Breast epithelium (tissue), 4 donors: ENCODE measurements around the gene SCN11A. TPM values are rescaled to one million over a fixed set of nuclear protein-coding genes. Genes with fewer than 3 reads are reported as not detected.
"Not testable (repeated sequence)": the region's sequence is repeated elsewhere in the genome, so short reads cannot be mapped to it uniquely, and the experiment has no call there.

Experiments
- DNase-seq, 2 donors: peaks; one replicate each; pipeline ENCODE4 v3.0.0-alpha.2; 2019; ENCODE audit warnings: low spot score in 2 of 2
- H3K27ac ChIP-seq, 2 donors: fragments of 200-600 bp; sonication (generic) in 1 of 2; one replicate each; pipeline ENCODE4 v1.5.1; 2016 to 2019; ENCODE audit warnings: mild to moderate bottlenecking in 1 of 2
- H3K27me3 ChIP-seq, 2 donors: fragments of 200-600 bp; sonication (generic) in 1 of 2; one replicate each; pipeline versions ENCODE4 v1.5.1 to v1.6.0; 2017 to 2019; ENCODE audit warnings: control low read depth in 1 of 2, mild to moderate bottlenecking in 1 of 2
- H3K36me3 ChIP-seq: fragments of 200-600 bp; one replicate; pipeline ENCODE4 v1.5.1; 2019
- H3K4me1 ChIP-seq, 2 donors: fragments of 200-600 bp; sonication (generic); one replicate each; pipeline ENCODE4 v1.5.1; 2016 to 2019; ENCODE audit warnings: control low read depth in 1 of 2
- H3K4me3 ChIP-seq, 3 donors: fragments of 200-600 bp; sonication (generic); 1 replicate in 2 of 3; 2 replicates in 1 of 3; pipeline ENCODE4 v1.5.1; 2016 to 2019; ENCODE audit warnings: mild to moderate bottlenecking in 3 of 3, moderate library complexity in 2 of 3
- H3K9me3 ChIP-seq, 2 donors: fragments of 200-600 bp; sonication (generic) in 1 of 2; one replicate each; pipeline ENCODE4 v1.5.1; 2016 to 2019; ENCODE audit warnings: control low read depth in 1 of 2
- POLR2A ChIP-seq: fragments of 450-650 bp; IDR thresholded peaks from one replicate; pipeline ENCODE4 v1.6.1; 2016; ENCODE audit warnings: antibody characterized with exemption, mild to moderate bottlenecking, moderate library complexity
- POLR2AphosphoS5 ChIP-seq, 3 donors: sonication (generic); formaldehyde crosslinking; IDR thresholded peaks; one replicate each; pipeline ENCODE4 v1.6.1; 2017; ENCODE audit warnings: antibody characterized with exemption in 3 of 3
- intact Hi-C: fragments of 100-400 bp; cut with DNase I; formaldehyde crosslinking; loops from one replicate; pipeline ENCODE4 v1.15.1; 2023; ENCODE audit warnings: low total_unique reads
- total RNA-seq, 3 donors: library from RNA; depleted of rRNA; stranded (reverse); fragments of >200 nt; gene quantifications; one replicate each; pipeline ENCODE4 v1.1.0, GENCODE V29; 2016
- TF ChIP-seq, protein P1 (sequence below), 3 donors: fragments of 450-650 bp; IDR thresholded peaks; one replicate each; pipeline ENCODE4 v1.5.1; 2016 to 2017; ENCODE audit warnings: antibody characterized with exemption in 3 of 3, mild to moderate bottlenecking in 3 of 3, moderate library complexity in 3 of 3

The SCN11A gene
- total RNA-seq, 3 donors from 2014 or later, result 0.15 to 0.48 (median 0.33) TPM

DNA sequence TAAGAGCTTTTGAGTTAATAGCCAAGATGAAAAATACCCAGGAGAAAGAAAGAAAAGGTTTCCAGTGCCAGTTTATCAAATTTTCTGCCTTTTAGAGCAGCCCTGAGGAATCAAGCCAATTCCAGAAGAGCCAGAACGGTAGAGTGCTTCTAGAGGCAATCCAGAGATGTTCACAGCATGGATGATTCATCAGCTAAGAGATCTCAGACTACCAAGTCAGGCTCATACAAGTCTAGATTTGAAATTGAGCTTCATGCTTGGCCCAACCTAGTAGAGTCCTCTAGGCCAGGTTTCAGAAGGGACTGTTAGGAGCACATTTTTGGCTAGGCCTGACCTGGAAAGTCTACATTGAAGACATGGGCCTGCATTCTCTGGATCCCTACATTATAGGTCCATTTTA is 15.5 kb upstream of the SCN11A start:
- no peak overlapping the region for H3K27ac ChIP-seq
- intact Hi-C loops, result no loop called here
- DNase-seq, result no peak

GRCh38 chr3:39065197-39065596 is 13.5 kb upstream of the SCN11A start:
- intact Hi-C loops, result no loop called here
- Histone ChIP-seq H3K4me1 (no peaks in the 10 kb centered on the region), H3K36me3 (no peaks in the 10 kb centered on the region), H3K27me3 (no peaks in the 10 kb centered on the region), H3K4me3 (no peak overlapping the region), H3K9me3 (no peaks in the 10 kb centered on the region), H3K27ac (no peak overlapping the region)
- DNase-seq, result no peak
- TF ChIP-seq POLR2AphosphoS5 (IDR thresholded peaks at IDR 0.05) (no peak), POLR2A (no peak)
- TF ChIP-seq, protein P1, sequence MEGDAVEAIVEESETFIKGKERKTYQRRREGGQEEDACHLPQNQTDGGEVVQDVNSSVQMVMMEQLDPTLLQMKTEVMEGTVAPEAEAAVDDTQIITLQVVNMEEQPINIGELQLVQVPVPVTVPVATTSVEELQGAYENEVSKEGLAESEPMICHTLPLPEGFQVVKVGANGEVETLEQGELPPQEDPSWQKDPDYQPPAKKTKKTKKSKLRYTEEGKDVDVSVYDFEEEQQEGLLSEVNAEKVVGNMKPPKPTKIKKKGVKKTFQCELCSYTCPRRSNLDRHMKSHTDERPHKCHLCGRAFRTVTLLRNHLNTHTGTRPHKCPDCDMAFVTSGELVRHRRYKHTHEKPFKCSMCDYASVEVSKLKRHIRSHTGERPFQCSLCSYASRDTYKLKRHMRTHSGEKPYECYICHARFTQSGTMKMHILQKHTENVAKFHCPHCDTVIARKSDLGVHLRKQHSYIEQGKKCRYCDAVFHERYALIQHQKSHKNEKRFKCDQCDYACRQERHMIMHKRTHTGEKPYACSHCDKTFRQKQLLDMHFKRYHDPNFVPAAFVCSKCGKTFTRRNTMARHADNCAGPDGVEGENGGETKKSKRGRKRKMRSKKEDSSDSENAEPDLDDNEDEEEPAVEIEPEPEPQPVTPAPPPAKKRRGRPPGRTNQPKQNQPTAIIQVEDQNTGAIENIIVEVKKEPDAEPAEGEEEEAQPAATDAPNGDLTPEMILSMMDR (IDR thresholded peaks at IDR 0.05), result no peak

More for the DNA sequence above, 15.5 kb upstream of the SCN11A start:
- H3K4me1 ChIP-seq, result no peaks in the 10 kb centered on the region
- H3K4me3 ChIP-seq, result no peak overlapping the region
- no peaks in the 10 kb centered on the region for H3K9me3 ChIP-seq
- H3K36me3 ChIP-seq, result no peaks in the 10 kb centered on the region
- no peaks in the 10 kb centered on the region for H3K27me3 ChIP-seq
- TF ChIP-seq POLR2A (no peak), POLR2AphosphoS5 (IDR thresholded peaks at IDR 0.05) (no peak)
- TF ChIP-seq, protein P1 (IDR thresholded peaks at IDR 0.05), result no peak

DNA sequence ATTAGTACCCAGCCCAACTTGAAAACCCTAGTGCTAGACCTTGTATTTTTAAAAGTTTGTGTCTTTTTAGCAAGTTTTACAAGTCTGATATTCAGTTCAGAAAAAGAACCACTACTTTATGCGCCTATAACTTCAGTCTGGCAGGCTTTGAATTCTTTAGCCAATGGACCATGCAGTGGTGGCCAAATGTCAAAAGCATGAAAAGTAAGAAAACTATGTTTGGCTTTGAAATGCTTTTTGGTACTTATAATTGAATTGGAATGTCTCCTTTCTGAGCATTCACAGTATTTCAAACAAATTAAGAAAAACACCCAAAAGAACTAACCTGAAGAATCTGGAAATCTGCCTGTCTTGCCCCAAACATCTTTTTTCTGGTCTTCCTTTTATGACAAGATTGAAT is 12.9 kb upstream of the SCN11A start:
- H3K36me3 ChIP-seq, result no peaks in the 10 kb centered on the region

GRCh38 chr3:39063143-39063542 is 11.4 kb upstream of the SCN11A start:
- Histone ChIP-seq H3K36me3 (no peaks in the 10 kb centered on the region), H3K27ac (no peak overlapping the region), H3K27me3 (no peaks in the 10 kb centered on the region), H3K4me1 (no peaks in the 10 kb centered on the region), H3K9me3 (no peaks in the 10 kb centered on the region), H3K4me3 (no peak overlapping the region)
- intact Hi-C loops, result no loop called here
- TF ChIP-seq POLR2A (no peak), POLR2AphosphoS5 (IDR thresholded peaks at IDR 0.05) (no peak)
- TF ChIP-seq, protein P1 (IDR thresholded peaks at IDR 0.05), result no peak
- DNase-seq, result no peak

More for the DNA sequence above, 12.9 kb upstream of the SCN11A start:
- H3K9me3 ChIP-seq, result no peaks in the 10 kb centered on the region
- intact Hi-C loops, result no loop called here
- H3K4me3 ChIP-seq, result no peak overlapping the region
- H3K27me3 ChIP-seq, result no peaks in the 10 kb centered on the region
- H3K27ac ChIP-seq, result no peak overlapping the region
- no peaks in the 10 kb centered on the region for H3K4me1 ChIP-seq
- DNase-seq, result no peak
- TF ChIP-seq POLR2AphosphoS5 (IDR thresholded peaks at IDR 0.05), result no peak
- TF ChIP-seq POLR2A, result no peak
- TF ChIP-seq, protein P1 (IDR thresholded peaks at IDR 0.05), result no peak

GRCh38 chr3:39062180-39062579 is 10.4 kb upstream of the SCN11A start:
- no peaks in the 10 kb centered on the region for H3K9me3 ChIP-seq
- no peak overlapping the region for H3K27ac ChIP-seq
- no peak for TF ChIP-seq POLR2AphosphoS5 (IDR thresholded peaks at IDR 0.05)
- TF ChIP-seq, protein P1 (IDR thresholded peaks at IDR 0.05), result no peak
- no peak for TF ChIP-seq POLR2A
- H3K27me3 ChIP-seq, result no peaks in the 10 kb centered on the region
- no peak overlapping the region for H3K4me3 ChIP-seq
- H3K4me1 ChIP-seq, result no peaks in the 10 kb centered on the region
- no peaks in the 10 kb centered on the region for H3K36me3 ChIP-seq
- DNase-seq, result no peak
- intact Hi-C loops, result no loop called here

GRCh38 chr3:39061228-39061627 is 9.5 kb upstream of the SCN11A start:
- H3K4me1 ChIP-seq, intact Hi-C loops: not testable (repeated sequence)

More at GRCh38 chr3:39061228-39061627, 9.5 kb upstream of the SCN11A start:
- not testable (repeated sequence) for DNase-seq, H3K36me3 ChIP-seq, H3K27me3 ChIP-seq, H3K9me3 ChIP-seq, H3K4me3 ChIP-seq, H3K27ac ChIP-seq
